Stimulated activated CD8-positive, alpha-beta memory T cell treated with anti-CD3 and anti-CD28 coated beads, Interleukin-12 subunit alpha, Interleukin-12 subunit beta, amount 100 ng/mL, for 4 hours (primary cell): ENCODE measurements around the gene LGALS4.
"Not testable (repeated sequence)": the region's sequence is repeated elsewhere in the genome, so short reads cannot be mapped to it uniquely, and the experiment has no call there.

ENCODE experiments used
- DNase-seq: peaks from one replicate; pipeline ENCODE4 v3.0.0-alpha.2; 2020; ENCODE audit warnings: low read depth

Gene LGALS4

GRCh38 chr19:38821230-38821825, 8.6 kb upstream of the LGALS4 start:
- not testable (repeated sequence) for DNase-seq

- DNase-seq = no peak
These were observed 6.6 kb upstream of the LGALS4 start for GRCh38 chr19:38819231-38819920.

DNA sequence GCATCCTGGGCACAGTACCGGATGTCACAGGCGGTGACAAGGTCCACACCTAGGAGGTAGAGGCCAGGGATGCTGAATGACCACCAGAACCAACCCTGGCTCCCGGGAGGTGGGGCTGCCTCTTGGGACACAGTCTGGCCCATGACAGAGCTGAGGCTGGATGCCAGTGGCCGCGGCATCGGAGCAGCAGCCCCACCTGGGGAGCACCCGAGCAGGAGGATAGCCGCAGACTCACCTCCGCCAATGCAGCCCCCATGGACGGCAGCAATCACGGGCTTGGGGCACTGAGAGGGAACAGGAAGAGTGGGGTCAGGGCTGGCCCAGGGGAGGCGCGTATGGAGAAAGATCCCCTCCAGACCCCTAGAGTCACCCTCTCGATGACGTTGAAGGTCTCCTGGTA, 4.3 kb upstream of the LGALS4 start:
- no peak for DNase-seq

DNA sequence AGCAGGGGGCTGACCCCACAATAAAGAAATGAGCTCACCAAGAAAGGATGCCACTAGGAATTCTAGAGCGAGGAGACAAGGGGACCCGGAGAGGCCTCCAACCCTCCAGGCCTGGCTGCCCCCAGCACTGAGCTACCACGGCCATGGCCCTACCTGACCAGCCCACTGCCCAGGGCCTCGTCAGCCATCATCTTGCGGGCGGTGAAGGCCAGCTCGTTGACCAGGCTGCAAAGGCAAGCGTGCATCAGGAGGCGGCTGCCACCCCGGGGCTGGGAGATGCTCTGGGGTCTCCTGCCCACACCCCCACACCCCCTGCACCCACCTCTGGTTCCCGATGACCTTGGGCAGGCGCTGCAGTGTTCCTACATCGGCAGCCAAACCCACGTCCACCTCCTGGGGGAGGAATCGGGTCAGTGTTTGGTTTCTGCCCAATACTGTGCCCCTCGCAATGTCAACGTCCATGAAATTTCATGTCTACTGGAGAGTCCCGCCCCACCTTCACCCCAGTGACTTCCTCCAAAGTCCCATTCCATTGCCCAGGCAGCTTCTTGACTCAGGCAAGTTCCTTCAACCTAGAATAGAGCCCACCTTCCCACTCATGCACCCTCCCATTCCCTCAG, 3.5 kb upstream of the LGALS4 start:
- DNase-seq = no peak

DNA sequence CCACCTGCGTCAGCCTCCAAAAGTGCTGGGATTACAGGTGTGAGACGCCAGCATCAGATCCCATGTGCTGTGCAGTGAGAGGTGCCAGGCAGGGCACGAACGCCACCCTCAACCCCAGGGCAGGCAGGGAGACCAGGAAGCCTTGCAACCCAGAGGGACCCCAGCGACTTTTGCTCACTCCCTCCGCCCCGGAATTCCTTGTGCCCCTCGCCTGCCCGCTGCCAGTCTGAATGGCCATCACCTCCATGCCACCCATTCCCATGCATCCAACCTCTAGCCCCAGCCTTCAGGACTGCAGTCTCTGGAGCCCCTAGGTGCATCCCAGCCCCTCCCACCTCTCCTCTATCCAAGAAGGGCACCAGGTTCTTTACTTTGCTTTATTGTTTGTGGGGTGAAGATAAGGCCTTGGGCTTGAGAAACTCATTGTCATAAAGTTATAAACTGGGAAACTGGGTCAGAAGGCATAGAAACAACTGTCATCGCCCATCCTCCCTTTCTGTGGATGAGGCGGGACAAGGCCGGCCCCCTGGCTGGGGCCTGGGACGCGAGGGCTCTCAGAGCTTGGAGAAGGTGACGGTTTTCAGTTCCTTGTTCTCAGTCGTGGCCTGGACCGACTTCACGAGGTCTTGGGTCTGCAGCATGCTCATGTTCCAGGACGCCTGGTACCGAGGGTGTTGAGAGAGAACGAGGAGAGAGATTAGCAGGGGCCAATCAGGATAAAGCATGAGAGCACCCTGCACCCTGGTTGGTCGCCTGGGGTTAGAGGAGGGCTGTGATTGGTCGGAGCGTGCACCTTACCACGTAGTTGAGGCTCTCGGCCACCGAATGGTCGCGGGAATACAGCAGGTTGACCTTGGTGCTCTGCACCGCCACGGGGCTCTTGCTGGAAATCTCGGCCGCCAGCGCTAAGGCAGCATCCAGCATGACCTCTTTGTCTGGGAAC, 2.6 kb upstream of the LGALS4 start:
- DNase-seq = no peak

DNA sequence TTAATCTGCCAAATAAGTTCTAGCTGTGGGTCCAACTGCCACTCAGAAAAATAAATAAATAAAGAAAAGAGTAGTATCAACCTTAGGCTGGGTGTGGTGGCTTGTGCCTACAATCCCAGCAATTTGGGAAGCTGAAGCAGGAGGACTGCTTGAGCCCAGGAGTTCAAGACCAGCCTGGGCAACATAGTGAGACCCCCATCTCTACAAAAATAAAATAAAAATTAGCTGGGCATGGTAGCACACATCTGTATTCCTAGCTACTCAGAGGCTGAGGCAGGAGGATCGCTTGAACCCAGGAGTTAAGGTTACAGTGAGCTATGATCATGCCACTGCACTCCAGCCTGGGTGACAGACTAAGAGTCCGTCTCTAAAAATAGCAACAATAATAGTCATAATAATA, 1.2 kb upstream of the LGALS4 start:
- DNase-seq = not testable (repeated sequence)

DNA sequence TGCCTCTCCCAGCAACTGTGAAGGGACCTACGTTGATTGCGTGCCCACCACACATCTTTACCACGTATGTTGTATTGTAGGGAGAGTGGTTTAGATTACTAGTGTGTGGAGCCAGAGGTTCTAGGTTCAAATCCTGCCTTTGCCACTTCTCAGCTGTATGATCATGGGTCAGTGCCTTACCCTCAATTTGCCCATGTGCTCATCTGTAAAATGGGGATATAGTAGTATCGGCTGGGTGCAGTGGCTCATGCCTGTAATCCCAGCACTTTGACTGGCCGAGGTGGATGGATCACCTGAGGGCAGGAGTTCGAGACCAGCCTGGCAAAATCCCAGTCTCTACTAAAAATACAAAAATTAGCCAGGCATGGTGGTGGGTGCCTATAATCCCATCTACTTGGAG, 578 bp upstream of the LGALS4 start:
- no peak for DNase-seq

DNA sequence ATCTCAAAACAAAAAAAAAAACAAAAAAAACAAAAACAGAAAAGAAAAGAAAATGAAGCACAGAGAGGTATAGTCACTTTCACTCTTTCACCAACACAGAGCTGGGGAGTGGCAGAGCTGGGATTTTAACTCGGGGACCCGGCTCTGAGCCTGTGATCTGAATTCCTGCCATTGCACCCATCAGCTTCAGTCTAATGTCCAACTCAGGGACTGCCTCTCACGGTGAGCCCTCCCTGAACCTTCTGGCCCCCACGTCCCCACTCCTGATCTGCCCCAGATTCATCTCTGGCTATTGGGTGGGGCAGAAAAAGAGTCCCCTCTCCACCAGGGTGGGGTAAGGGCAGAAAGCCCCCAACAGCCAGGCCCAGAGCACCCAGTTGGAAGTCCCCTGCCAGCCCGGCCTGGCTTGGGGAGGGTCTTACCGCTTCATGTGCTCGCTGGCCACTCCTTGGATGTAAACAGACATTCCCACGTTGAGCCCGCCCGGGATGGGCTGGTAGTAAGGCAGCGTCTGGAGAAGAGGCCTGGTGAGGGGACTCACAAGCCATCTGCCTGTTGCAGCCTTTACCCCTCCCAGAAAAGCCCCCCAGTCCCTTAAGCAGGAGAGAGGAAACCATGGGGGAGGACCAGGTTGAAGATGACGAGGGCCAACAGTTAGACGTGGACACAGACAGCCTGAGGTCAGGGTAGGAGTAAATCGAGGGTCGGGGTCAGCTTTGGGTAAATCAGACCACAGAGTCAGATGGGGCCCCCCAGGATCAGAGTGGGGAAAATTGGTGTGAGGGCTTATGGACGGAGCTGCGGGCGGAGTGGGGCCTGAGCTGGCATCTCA, 520 bp downstream of the LGALS4 start:
- DNase-seq = no peak

GRCh38 chr19:38809592-38810252, 3.0 kb downstream of the LGALS4 start:
- DNase-seq = no peak

GRCh38 chr19:38808741-38809140, 4.0 kb downstream of the LGALS4 start:
- DNase-seq = no peak

DNA sequence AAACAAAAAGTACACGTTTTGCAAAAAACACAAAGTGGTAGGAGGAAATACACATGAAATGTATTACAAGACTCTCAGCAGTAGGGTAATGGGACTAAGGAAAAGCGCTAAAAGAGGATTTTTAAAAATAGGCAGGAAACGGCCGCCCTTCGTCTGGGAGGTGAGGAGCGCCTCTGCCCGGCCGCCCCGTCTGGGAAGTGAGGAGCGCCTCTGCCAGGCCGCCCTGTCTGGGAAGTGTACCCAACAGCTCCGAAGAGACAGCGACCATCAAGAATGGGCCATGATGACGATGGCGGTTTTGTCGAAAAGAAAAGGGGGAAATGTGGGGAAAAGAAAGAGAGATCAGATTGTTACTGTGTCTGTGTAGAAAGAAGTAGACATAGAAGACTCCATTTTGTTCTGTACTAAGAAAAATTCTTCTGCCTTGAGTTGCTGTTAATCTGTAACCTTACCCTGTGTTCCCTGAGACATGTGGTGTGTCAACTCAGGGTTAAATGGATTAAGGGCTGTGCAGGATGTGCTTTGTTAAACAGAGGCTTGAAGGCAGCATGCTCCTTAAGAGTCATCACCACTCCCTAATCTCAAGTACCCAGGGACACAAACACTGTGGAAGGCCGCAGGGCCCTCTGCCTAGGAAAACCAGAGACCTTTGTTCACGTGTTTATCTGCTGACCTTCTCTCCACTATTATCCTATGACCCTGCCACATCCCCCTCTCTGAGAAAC, 5.2 kb downstream of the LGALS4 start:
- not testable (repeated sequence) for DNase-seq

DNA sequence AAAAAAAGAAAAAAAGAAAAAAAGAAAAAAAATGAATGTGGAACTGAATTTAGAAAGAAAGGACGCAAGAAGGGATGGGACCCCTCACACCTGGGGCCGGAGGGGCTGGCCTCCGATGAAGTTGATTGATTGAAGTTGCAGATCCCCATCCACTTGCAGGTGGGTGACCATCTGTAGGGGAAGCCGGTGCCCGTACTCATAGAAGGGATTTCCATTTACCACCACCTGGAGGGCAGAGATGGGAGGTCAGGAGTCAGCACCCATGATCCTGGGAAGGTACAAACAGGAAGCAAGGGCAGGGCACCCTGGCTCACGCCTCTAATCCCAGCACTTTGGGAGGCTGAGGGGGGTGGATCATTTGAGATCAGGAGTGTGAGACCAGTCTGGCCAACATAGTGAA, 6.4 kb downstream of the LGALS4 start:
- DNase-seq = no peak

DNA sequence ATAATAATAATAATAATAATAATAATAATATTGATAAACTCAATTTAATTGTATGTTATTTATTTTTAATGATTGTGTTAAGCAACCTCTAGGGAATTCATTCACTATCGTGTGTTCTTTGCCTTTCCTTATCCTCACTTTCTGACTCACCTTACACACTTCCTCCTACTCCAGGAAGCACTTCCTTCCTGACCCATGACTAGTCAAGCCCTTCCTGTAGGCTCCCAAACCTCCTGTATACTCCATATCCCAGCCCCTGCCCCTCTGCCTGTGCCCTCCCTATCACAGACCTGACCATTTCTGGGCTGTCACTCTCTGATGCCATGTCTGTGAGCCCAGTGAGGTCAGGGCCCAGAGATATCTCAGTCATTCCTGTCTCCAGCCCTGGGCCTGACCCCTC, 7.6 kb downstream of the LGALS4 start:
- no peak for DNase-seq

- no peak for DNase-seq
These were observed 9.2 kb downstream of the LGALS4 start for GRCh38 chr19:38803543-38803942.

DNA sequence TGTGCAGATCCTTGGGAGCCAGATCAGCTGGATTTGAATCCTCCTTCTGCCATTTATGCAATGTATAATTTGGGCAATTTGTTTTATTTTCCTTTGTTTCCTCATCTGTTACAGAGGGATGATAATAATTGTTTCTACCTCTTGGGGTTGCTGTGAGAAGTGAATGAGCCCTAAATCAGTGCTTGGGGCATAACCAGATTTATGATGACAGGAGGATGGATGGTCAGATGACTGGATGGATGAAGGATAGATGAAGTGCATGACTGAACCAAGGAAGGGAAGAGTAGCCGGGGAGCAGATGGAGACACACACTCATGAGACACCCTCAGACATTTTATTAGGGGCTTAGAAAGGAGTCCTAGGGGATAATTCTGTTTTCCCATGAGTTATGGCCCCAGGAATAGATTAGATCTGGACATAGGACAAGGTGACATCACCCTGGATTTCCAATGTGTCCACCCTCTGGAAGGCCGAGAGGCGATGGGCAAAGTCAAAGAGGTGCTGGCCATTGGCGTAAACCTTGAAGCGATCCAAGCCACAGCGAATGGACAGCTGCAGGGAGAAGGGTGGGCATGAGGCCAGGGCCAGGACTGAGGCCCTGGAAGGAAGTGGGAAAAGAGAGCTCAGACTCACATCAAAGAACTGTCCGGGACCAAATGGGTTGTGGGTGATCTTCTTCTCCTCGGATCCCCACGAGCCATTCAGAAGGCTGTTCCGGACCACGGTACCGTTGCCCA, 11.2 kb downstream of the LGALS4 start:
- DNase-seq = no peak

DNA sequence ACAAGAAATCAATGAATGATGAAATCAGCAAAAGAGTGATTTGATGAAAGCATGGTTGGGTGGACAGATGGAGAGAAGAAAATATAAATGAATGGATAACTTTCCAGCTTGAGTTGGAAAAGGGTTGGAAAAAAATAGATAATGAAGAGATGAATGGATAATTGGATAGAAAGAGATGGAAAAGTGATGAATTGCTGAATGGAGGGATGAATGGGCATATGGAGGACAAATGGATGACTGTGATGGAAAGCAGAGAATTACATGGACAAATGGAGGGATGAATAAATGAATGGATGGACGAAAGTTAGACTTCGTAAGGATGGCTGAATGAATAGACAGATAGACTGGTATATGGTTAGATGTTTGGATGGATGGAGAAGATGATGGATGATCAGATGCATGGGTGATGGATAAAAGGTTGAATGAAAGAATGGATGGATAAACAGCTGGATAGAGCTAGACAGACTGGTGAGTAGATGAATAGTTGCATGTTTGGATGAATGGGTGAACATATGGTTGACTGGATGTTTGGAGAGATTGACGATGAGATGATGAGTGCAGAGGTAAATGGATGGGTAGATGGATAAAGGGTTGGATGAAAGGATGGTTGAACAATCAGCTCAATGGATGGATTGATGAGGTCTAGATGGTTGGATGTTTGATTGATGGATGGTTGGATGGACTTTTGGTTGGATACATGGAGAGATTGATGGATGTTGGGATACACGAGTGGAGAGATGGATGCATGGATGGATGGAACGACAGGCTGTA, 12.0 kb downstream of the LGALS4 start:
- DNase-seq = no peak

GRCh38 chr19:38799104-38799503, 13.6 kb downstream of the LGALS4 start:
- DNase-seq = no peak

GRCh38 chr19:38797781-38798180, 15.0 kb downstream of the LGALS4 start:
- DNase-seq = not testable (repeated sequence)

DNA sequence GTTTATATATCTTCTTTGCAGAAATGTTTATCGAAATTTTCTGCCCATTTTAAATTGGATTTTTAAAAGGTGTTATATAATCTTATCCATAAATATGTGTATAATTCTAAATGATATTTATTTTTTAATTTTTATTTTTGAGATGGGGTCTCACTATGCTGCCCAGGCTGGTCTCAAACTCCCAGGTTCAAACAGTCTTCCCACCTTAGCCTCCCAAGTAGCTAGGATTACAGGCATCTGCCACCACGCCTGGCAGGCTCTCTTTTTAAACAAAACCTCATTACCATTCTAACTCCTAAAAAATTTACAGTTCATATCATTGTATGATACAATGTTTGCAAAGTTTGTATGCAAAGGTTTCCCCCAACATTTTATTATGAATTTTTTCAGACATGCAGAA, 16.6 kb downstream of the LGALS4 start:
- DNase-seq = no peak
